GM04504 (cell line): Measurements from ENCODE around the gene PIKFYVE.
"Not testable (repeated sequence)": the region's sequence is repeated elsewhere in the genome, so short reads cannot be mapped to it uniquely, and the experiment has no call there.

ENCODE experiments used
- DNase-seq: peaks from one replicate; pipeline ENCODE4 v3.0.0-alpha.2; 2012; ENCODE audit warnings: low read depth

Gene PIKFYVE, protein sequence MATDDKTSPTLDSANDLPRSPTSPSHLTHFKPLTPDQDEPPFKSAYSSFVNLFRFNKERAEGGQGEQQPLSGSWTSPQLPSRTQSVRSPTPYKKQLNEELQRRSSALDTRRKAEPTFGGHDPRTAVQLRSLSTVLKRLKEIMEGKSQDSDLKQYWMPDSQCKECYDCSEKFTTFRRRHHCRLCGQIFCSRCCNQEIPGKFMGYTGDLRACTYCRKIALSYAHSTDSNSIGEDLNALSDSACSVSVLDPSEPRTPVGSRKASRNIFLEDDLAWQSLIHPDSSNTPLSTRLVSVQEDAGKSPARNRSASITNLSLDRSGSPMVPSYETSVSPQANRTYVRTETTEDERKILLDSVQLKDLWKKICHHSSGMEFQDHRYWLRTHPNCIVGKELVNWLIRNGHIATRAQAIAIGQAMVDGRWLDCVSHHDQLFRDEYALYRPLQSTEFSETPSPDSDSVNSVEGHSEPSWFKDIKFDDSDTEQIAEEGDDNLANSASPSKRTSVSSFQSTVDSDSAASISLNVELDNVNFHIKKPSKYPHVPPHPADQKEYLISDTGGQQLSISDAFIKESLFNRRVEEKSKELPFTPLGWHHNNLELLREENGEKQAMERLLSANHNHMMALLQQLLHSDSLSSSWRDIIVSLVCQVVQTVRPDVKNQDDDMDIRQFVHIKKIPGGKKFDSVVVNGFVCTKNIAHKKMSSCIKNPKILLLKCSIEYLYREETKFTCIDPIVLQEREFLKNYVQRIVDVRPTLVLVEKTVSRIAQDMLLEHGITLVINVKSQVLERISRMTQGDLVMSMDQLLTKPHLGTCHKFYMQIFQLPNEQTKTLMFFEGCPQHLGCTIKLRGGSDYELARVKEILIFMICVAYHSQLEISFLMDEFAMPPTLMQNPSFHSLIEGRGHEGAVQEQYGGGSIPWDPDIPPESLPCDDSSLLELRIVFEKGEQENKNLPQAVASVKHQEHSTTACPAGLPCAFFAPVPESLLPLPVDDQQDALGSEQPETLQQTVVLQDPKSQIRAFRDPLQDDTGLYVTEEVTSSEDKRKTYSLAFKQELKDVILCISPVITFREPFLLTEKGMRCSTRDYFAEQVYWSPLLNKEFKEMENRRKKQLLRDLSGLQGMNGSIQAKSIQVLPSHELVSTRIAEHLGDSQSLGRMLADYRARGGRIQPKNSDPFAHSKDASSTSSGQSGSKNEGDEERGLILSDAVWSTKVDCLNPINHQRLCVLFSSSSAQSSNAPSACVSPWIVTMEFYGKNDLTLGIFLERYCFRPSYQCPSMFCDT (N-terminal part only)

DNA sequence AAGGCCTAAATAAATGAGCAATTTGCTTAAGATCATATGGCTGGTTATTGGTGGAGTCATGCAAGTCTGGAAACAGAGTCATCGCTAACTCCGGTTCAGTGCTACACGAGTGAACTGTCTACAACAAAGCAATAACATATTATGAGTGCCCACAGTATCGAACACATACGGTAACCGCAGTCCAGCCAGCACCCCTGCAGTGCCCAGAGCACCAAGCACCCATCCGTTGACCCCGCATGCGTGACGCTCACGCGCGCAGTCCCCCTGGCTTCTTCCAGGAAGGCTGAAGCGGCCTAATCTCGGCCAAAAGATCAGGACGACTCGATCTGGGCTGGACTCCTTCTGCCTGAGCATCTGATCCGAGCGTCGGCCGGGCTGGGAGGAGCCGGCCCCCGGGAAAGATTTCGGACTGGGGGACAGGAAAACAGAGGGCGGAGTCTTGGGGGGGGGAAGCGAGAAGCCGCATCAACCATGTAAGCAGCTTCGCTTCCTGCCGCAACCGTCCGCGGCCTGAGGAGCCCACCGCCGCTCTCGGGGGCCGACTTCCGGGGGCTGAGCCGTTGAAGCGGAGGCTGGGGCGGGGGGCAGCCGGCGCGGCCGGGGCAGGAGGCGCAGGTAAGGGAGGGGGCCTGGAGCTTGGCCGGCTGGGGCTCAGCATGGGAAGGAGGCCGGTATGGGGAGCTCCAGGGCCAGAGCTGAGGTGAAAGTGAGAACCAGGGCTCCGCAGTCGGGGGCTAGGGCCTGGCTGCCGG, at the start of gene PIKFYVE:
Gene PIKFYVE, plus strand, starts transcription at position 455 of the 752 bp plus-strand sequence. CDS start 5,265 bp downstream, outside the sequence.
- DNase-seq: peak; percentile 97

DNA sequence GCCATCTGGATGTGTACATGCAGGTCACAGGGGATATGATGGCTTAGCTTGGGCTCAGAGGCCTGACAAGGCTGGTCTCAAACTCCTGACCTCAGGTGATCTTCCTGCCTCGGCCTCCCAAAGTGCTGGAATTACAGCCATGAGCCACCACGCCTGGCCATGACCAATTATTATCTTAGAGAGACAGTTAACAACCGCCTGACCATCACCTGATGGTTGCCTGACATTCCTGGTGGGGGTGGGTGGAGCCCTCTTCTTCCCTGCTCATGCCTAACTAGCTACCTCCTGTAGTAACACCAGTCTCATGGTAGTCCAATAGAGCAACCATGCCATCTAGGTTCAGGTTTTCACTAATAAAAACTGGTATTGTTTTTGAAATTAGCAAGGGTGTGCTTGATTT, 44.2 kb upstream of the PIKFYVE start:
- not testable (repeated sequence) for DNase-seq

DNA sequence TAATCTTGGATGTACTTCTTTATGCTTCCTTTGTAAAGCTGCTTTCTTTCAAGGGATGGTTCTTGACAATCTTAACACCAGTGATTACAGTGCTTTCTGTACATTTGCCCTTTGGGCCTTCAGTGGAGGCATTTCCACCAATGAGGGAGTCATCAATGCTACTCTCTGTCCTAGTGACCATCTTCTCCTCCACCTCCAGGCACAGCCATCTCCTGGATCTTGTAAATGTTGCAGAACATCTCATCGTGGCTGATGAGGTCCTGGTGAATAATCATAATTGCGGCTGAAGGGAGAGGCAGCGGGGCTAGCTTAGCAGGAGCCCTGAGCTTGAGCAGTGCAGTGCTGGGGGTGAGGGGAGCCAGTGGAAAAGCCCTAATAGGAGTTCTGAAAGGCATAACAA, 43.7 kb upstream of the PIKFYVE start:
- peak; percentile 17 for DNase-seq

DNA sequence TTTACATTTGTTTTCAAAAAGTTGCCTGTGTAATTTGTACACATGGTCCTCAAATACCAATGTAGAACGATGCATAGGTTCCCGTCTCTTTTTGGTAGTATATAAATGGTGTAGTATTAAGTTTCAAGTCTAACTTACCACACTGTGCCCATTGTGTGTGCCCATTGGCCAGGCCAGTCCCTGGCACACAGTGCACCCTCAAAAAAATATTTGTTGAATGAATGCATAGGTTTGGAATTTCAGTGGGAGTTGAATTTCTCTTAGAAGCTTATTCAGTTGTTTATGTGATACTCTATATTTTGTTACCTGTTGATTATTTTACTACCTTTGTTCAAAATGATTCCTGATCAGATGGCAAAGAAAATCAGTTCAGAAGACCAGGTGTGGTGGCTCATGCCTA, 41.3 kb upstream of the PIKFYVE start:
- no peak for DNase-seq

DNA sequence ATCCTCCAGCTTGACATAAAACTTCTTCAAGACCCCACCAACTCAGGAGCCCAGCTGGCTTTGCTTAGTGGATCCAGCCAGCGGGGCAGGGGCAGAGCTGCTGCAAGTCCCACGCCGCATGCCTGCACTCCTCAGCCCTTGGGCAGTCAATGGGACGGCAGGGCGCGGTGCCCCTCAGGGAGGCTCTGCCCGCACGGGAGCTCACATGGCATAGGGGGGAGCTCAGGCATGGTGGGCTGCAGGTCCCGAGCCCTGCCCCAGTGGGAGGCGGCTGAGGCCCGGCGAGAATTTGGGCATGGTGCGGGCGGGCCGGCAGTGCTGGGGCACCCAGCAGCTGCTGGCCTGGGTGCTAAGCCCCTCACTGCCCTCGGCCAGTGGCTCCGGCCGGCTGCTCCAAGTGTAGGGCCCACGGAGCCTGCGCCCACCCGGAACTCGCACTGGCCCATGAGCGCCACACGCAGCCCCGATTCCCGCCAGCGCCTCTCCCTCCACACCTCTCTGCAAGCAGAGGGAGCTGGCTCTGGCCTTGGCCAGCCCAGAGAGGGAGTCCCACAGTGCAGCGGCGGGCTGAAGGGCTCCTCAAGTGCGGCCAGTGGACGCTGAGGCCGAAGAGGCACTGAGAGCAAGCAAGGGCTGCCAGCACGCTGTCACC, 38.3 kb upstream of the PIKFYVE start:
- no peak for DNase-seq

DNA sequence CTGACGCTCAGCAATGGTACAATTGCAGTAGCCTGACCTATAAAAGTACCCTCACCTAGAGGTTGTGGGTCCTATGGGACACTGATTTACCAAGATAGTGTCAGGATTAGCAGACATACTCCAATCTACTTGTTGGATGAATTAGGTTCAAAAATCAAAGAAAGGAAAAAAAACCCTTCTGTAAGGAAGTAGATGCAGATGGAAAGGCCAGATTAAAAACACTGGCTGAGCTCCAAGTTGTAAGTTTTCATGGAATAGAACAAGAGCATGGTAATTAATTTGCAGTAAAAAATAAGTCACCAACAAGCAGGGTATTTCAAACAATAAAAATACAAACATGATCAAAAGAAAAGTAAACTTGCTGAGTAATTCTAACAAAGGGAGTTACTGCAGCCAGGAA, 37.6 kb upstream of the PIKFYVE start:
- no peak for DNase-seq

DNA sequence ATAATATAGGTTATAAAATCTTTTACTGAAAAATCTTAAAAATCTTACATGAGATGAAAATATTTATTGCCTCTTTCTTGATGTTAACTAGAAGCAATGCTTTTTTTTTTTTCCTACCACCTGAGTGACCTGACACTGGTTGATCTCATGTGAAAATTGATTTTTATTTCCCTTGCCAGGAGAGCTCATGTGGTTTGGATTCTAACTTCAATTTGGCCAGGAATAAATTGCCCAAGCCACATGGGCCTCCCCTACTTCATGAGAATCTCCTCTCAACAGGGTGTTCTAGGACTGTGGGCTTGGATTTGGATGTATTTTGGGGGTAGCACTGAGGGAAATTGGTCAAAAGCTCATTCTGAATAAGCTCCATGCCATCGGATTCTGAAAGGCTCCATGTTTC, 31.3 kb upstream of the PIKFYVE start:
- no peak for DNase-seq

DNA sequence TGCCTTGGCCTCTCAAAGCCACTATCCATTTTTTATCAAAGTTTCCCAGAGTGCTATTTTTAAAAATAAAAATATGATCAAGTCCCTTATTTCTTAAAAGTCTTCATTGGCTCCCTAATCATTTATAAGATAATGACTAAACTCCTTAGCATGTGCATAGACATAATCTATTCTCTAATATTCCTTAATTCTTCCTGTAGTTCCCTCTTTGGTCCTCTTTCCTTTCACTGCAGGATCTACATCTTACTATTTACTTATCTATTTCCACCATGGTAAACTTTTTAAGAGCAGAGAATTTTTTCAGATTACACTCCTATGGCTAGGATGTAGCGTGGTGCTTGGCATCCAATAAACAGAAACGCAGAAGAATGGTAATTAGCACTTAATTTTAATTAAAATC, 30.2 kb upstream of the PIKFYVE start:
- DNase-seq: no peak

DNA sequence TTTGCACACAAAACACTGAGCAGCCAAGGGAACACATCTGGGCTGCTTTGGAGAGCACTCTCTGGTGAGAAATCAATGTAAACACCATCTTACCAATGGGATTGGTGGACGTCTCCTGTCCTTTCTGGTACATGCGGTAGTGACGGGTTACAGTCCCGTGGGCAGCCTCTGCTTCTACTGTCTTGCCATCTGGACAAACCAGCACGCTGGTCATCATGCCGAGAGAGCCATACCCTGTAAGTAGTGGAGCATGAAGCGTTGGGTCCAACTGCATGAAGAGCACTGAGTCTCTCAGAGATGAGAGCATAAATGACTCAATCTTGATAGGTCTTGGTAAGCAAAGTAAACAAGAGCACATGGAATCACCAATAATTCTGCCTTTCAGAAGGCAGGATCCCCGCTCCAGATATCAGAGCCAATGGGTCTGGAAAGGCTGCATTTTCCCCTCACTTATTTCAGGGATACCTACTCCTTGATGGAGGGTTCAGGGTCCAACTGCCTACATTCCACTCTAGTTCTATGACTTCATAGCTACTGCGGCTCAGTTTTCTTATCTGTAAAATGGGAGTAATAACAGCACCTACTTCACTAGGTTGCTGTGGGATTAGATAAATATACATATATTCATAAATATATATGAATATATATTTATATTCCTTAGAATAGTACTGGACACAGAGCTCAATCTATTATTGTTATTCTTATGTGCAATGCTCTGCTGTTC, 26.1 kb upstream of the PIKFYVE start:
- no peak for DNase-seq

DNA sequence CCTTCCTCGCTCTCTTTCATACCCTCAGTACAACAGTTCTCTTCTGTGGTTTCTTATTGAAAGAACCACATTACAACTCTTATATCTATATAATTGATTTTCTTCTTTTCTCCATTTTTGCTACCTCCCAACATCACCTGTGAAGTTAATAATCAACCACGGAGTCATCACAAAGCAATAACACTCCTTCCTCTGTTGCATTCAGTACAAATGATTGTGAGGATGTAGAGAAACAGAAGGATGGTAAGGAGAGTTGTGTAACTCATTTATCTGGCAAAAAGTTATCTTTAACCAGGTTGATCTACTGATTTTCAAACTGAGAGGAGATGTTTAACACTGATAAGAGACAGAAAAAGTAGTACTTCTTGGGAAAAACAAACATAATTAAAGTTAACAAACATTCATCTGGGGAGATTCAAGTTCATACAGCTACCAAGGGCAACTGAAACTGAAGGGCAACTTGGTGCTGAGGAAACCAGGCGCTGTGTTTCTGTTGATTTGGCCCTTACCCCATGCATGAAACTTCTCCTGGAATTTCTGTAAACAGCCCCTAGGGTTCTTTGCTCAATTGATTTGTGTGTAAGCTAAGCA, 25.3 kb upstream of the PIKFYVE start:
- DNase-seq: no peak

DNA sequence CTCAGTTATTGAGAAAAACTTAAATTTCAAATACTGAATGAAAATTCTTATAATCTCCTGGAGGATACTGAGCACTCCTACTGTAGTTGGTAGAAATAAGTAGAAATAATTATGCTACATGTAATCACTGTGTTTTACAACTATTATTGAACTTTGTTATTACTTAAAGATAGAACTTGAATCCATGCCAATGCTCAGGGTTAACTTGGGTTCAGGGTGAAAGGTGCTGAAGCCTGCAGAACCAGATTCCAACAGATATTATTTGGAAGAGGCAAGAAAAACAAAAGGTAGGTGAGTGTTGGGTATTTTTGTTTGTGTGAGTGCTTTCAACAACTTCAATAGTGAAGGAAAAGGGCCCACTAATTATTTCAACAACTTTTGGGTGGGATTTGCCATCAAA, 21.6 kb upstream of the PIKFYVE start:
- no peak for DNase-seq

DNA sequence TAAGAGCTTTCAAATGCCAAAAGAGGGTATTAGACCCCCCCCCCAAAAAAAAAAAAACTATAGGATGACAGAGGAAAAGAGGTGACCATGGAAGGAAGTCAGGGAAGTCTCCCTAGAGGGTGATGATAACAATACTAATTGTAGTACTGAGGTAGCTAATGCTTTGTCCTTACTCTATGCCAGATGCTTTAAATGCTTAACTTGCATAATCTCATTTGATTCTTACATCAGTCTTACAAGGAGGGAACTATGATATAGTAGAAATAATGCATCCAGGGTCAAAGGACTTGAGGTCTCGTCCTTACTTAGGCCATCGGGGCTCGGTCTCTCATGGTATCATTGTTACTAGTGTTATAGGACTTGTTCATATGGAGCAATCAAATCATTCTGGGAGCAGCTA, 20.3 kb upstream of the PIKFYVE start:
- DNase-seq: no peak

DNA sequence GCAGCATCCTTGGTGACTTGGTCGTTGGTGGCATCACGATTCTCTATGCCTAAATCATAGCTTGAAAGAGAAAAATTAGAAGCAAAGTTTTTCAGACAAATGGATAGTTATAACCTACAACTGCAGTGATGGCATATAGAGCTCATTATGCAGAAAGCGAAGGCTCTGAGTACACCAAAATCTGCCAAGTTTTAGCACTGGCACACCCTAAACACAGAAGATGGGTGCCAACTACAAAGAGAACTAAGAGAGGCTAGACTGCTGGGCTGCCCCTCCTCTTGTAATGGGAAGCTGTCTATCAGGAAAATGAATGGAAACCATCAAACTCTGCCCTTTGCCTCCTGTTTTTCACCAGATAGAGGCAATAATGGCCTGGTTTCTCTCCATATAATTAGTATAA, 17.5 kb upstream of the PIKFYVE start:
- no peak for DNase-seq

DNA sequence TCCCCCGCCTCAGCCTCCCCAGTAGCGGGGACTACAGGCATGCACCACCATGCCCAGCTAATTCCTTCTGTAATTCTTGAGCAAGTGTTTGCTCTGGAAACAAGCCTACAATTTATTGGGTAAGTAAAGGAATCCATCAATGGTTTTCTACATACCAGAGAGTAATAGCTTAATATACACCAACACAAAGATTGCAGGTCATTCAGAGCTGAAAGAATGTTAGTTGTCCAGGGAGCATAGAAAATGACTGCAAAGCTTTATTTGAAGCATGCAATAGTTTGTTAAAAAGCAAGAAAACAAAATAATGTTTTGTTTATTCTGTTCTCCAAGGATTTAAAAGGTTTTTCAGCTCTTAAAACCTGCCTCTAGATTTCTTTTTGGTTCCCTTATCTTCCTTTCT, 16.8 kb upstream of the PIKFYVE start:
- no peak for DNase-seq

DNA sequence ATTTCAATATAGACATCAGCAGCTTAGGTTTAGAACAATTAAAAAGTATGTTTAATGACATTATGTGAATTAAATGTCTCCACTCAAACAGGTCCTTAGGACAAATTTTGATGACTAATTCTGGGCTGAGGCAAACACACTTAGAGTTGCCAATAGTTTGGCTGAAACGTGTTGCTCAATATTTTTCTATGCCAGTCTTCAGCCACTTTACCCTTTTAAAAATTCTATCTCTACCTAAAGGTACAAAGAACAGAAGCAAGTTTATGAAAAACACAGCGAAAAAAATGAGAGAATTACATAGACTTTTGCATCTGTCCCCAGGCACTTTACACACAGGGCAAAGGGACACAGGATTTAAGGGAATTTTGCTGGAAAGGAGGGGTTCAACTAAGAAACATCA, 15.7 kb upstream of the PIKFYVE start:
- DNase-seq: no peak

DNA sequence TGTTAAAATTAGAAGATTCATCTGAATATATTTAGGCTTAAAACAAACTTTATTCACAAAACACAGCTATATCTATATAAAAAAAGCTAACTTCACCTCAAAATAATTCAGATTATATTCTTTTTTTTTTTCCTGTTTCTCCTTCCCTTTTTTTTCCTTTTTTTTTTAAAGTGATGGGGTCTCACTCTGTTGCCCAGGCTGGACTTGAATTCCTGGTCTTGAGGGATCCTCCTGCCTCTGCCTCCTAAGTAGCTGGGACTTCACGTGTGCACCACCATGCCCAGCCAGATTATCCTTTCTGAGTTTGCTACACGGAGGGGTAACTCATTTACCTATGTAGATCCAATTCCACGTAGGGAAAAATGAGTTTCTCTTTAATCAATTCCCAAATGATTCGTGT, 15.0 kb upstream of the PIKFYVE start:
- no peak for DNase-seq

DNA sequence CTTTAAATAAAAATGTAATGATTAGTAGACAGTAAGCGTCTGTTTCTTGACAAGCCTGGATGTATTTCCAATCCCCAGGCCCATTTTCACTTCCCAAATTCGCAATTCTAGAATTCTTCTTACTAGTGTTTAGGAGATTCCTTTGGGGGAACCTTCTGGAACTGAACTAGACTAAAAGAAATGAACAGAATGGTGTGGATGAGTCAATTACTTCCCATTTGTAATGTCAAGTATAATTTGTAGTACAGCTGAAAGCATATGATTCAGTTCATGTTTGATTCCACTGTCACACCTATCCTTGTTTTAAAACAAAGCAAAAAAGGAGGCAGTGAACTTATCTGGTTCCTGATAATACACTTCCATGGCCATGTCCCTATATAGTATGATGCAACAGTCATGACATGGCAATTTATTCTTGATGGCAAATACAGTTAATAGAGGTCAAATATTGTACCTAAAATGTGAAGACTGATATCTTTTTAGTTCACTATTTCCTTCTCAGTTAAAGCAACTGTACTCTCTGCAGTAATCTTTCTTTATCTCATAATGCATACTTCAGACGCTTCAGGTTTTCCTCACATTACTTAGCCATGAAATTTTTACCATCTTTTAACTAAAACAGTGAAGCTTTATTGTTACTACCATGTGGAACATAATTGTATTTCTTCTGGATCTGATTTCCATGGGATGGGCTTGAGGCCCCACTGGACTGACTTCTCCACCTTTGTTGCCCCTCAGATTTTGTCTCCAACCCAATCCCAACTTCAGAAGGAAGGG, 13.2 kb upstream of the PIKFYVE start:
- no peak for DNase-seq

DNA sequence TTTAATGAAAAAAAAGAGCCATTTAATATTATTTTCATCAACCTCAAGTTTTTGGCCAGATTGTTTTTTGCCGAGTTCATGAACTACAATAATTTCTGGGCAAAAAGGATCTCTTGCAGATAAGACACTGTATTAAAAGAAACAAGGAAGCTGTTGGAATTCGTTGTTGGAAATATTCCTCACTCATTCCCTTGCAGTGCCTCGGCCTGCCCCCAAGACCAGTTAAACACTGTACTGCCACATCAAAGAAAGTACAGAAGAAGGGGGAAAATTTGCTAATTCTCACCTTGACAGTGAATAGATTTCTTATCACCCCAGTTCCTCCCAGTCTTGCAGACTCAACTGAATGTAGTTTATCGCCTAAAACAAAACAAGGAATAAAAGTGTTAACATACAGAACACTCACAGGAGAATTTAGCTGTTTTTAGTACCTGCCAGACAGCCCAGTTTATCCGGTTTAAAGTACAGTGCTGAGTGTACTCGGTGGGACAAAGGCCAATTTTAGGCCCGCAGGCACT, 12.4 kb upstream of the PIKFYVE start:
- no peak for DNase-seq
